Smooth muscle cell (in vitro differentiated cells): ENCODE data around the gene USP8. TPM values are rescaled to one million over a fixed set of nuclear protein-coding genes. Genes with fewer than 3 reads are reported as not detected.

ENCODE experiments used
- DNase-seq: peaks from one replicate; lab custom pipeline; 2025; ENCODE audit not compliant: unreplicated experiment; lab: John Stamatoyannopoulos, UW
- H2AFZ ChIP-seq: fragments of 200-600 bp; sonication (generic); 2 replicates; pipeline ENCODE4 v1.6.0; 2016; ENCODE audit warnings: antibody characterized with exemption, low read depth, mild to moderate bottlenecking
- H3F3A ChIP-seq: fragments of 200-600 bp; sonication (generic); 2 replicates; pipeline ENCODE4 v1.6.0; 2017; ENCODE audit warnings: antibody characterized with exemption, low read depth
- H3K27ac ChIP-seq: fragments of 200-600 bp; sonication (generic); 2 replicates; pipeline ENCODE4 v1.5.1; 2016; ENCODE audit warnings: low read depth, mild to moderate bottlenecking
- H3K27me3 ChIP-seq: fragments of 200-600 bp; sonication (generic); 2 replicates; pipeline ENCODE4 v1.6.1; 2016; ENCODE audit warnings: low read depth, mild to moderate bottlenecking
- H3K36me3 ChIP-seq: fragments of 200-600 bp; sonication (generic); 2 replicates; pipeline ENCODE4 v1.5.1; 2016; ENCODE audit warnings: low read depth
- H3K4me1 ChIP-seq: fragments of 200-600 bp; sonication (generic); 2 replicates; pipeline ENCODE4 v1.5.1; 2016; ENCODE audit warnings: low read depth
- H3K4me2 ChIP-seq: fragments of 200-600 bp; sonication (generic); 2 replicates; pipeline ENCODE4 v1.6.0; 2016; ENCODE audit warnings: mild to moderate bottlenecking
- H3K4me3 ChIP-seq: fragments of 200-600 bp; sonication (generic); 2 replicates; pipeline ENCODE4 v1.5.1; 2016; ENCODE audit warnings: mild to moderate bottlenecking
- H3K79me2 ChIP-seq: fragments of 200-600 bp; sonication (generic); 2 replicates; pipeline ENCODE4 v1.6.0; 2016; ENCODE audit warnings: low read depth, mild to moderate bottlenecking
- H3K9ac ChIP-seq: fragments of 200-600 bp; sonication (generic); 2 replicates; pipeline ENCODE4 v1.6.0; 2016; ENCODE audit warnings: low read depth
- H3K9me3 ChIP-seq: fragments of 200-600 bp; sonication (generic); replicated peaks from 2 replicates; pipeline ENCODE4 v1.5.1; 2016; ENCODE audit warnings: low read depth
- H4K20me1 ChIP-seq: fragments of 200-600 bp; sonication (generic); 2 replicates; pipeline ENCODE4 v1.6.0; 2016; ENCODE audit warnings: low read depth
- CTCF ChIP-seq: fragments of 200-600 bp; sonication (generic); IDR thresholded peaks from 2 replicates; pipeline ENCODE4 v1.5.1; 2017; ENCODE audit warnings: borderline replicate concordance, mild to moderate bottlenecking, antibody characterized with exemption; ENCODE audit not compliant: insufficient read depth, poor library complexity, severe bottlenecking
- WGBS: methylation state at CpG from one replicate; pipeline ENCODE4 v1.1.7; 2016; ENCODE audit warnings: low lambda C conversion rate; 5-methylcytosine and 5-hydroxymethylcytosine counted together
- polyA plus RNA-seq: library from polyadenylated mRNA; unstranded; fragments of >200 nt; fragmentation: Nextera tagmentation; extraction: Ambion mirVana; gene quantifications from 2 replicates; pipeline ENCODE4 v1.2.1, GENCODE V29; 2016
- total RNA-seq: library from RNA; depleted of rRNA; stranded (reverse); fragments of >200 nt; gene quantifications from 2 replicates; pipeline ENCODE4 v1.2.3, GENCODE V29; 2014

USP8 gene
- total and polyA plus RNA-seq, 2 experiments from 2014 or later: 46.0 to 50.4 TPM

DNA sequence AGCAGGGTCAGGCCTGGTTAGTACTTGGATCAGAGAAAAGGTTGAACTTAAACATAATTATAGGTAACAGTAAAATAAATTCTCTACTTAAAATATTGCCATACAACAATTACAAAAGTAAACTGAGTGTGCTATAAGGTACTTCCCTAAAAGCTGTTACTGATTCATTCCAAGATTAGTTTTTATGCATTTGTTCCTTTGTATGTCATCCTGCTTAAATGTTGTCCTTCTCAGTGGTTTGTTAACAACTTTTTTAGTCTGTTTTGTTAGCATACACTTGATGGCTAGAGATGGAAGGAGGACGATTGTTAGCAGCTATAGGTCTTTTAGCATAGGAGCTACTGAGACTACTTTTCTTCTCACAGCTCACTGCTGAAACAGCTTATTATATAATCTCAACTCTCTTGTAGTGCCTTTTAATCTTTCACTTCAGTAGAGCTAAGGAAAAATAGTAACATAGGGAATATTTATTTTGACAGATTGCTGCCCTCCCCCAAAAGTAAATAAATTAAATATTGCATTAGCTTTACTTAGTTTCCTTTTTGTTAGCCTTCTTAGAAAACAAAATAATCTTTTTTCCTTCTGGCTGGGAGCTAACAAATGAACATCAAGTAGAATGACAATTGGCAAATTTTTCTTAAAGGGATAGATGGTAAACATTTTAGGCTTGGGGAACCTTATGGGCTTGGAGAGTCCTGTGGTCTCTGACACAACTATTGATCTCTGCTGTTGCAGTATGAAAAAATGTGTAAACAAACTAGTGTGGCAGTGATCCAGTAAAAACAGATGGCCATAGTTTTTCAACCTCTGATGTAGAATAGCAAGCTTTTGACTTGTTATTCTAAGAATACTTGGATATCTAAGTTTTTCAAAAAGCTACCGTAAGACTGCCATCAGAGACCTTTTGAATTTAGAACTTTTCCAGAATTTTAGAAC, 39.5 kb downstream of the USP8 start:
- Histone ChIP-seq H2AFZ (no peak overlapping the region), H3F3A (no peaks in the 10 kb centered on the region), H3K9ac (no peak overlapping the region), H3K4me2 (no peak overlapping the region), H3K9me3 (no peaks in the 10 kb centered on the region), H3K4me1 (no peaks in the 10 kb centered on the region), H3K27me3 (no peaks in the 10 kb centered on the region), H3K79me2 (no peaks in the 10 kb centered on the region), H4K20me1 (no peaks in the 10 kb centered on the region), H3K4me3 (no peak overlapping the region), H3K27ac (no peak overlapping the region), H3K36me3 (peaks cover 12% of the 10 kb centered on the region)
- 84% methylated on average over 2 of the region's 2 CpGs for WGBS
- TF ChIP-seq CTCF: no peak
- DNase-seq: no peak

- Histone ChIP-seq H3K27ac (no peak overlapping the region), H4K20me1 (no peaks in the 10 kb centered on the region), H3K36me3 (no peaks in the 10 kb centered on the region), H3K4me2 (no peak overlapping the region), H3K4me1 (no peaks in the 10 kb centered on the region), H3K9me3 (no peaks in the 10 kb centered on the region), H3K79me2 (no peaks in the 10 kb centered on the region), H2AFZ (no peak overlapping the region), H3K4me3 (no peak overlapping the region), H3K9ac (no peak overlapping the region), H3K27me3 (no peaks in the 10 kb centered on the region), H3F3A (no peaks in the 10 kb centered on the region)
- no peak for TF ChIP-seq CTCF
- WGBS: 98% methylated on average over 2 of the region's 2 CpGs
- no peak for DNase-seq
Observed at GRCh38 chr15:50471072-50471471, 46.9 kb downstream of the USP8 start.

DNA sequence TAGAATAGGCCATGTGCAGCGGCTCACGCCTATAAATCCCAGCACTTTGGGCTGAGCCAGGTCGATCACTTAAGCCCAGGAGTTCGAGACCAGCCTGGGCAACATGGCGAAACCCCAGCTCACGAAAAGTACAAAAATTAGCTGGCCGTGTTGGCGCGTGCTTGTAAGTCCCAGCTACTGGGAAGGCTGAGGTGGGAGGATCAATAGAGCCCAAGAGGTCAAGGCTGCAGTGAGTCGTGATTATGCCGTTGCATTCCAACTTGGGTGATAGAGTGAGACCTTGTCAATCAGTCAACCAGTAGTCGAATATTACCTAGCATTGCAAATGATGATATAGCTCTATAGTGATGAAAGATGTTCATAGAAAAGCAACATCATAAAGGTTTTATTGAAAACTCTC, 51.9 kb downstream of the USP8 start:
- Histone ChIP-seq H3K4me3 (no peak overlapping the region), H3K4me2 (no peak overlapping the region), H3K79me2 (peaks cover 3% of the 10 kb centered on the region), H3K27ac (no peak overlapping the region), H2AFZ (no peak overlapping the region), H3K4me1 (no peaks in the 10 kb centered on the region), H3K9me3 (no peaks in the 10 kb centered on the region), H3K36me3 (peaks cover 20% of the 10 kb centered on the region), H3K27me3 (no peaks in the 10 kb centered on the region), H3F3A (no peaks in the 10 kb centered on the region), H4K20me1 (no peaks in the 10 kb centered on the region), H3K9ac (no peak overlapping the region)
- TF ChIP-seq CTCF: no peak
- WGBS: 97% methylated on average over 12 of the region's 12 CpGs
- no peak for DNase-seq
